GM12891 (cell line): ENCODE results near the gene WIPF2.

Source experiments
- DNase-seq: peaks from one replicate; pipeline ENCODE4 v3.0.0; 2011; ENCODE audit warnings: low spot score; ENCODE audit not compliant: insufficient read length
- FAIRE-seq: peaks from 2 replicates; lab custom pipeline; 2011; peaks lifted over from hg19 to GRCh38; lab: Jason Lieb, UNC
- PAX5 ChIP-seq: IDR thresholded peaks from 2 replicates; pipeline ENCODE4 v1.6.1; 2011; ENCODE audit warnings: low read length, moderate library complexity, mild to moderate bottlenecking; ENCODE audit not compliant: insufficient read depth, severe bottlenecking
- POLR2A ChIP-seq: IDR thresholded peaks from 2 replicates; pipeline ENCODE4 v1.6.1; 2011; ENCODE audit warnings: low read depth, low read length, control low read depth
- POLR2AphosphoS5 ChIP-seq: IDR thresholded peaks from 2 replicates; pipeline ENCODE4 v1.6.1; 2011; ENCODE audit warnings: low read depth, low read length, control low read depth
- POU2F2 ChIP-seq: IDR thresholded peaks from 2 replicates; pipeline ENCODE4 v1.6.1; 2011; ENCODE audit warnings: low read depth, mild to moderate bottlenecking, control low read depth, low read length, moderate library complexity
- SPI1 ChIP-seq: IDR thresholded peaks from 2 replicates; pipeline ENCODE4 v1.6.1; 2011; ENCODE audit warnings: low read depth, low read length, control low read depth
- TAF1 ChIP-seq: IDR thresholded peaks from 2 replicates; pipeline ENCODE4 v1.6.1; 2011; ENCODE audit warnings: low read depth, low read length, control low read depth

The WIPF2 gene

GRCh38 chr17:40326014-40326831, 107.1 kb downstream of the WIPF2 start:
- DNase-seq (no peak), FAIRE-seq (peak; percentile 84)
- TF ChIP-seq POU2F2 (0 out of 2 replicates have a peak, but pooled peaks have one; percentile 10), PAX5 (no peak), SPI1 (peak; percentile 58)

- FAIRE-seq: no peak
- TF ChIP-seq TAF1 (no peak), PAX5 (no peak), POLR2A (no peak), POLR2AphosphoS5 (no peak), SPI1 (no peak), POU2F2 (no peak)
- DNase-seq: no peak
Measured at GRCh38 chr17:40326832-40327199, 107.7 kb downstream of the WIPF2 start.

DNA sequence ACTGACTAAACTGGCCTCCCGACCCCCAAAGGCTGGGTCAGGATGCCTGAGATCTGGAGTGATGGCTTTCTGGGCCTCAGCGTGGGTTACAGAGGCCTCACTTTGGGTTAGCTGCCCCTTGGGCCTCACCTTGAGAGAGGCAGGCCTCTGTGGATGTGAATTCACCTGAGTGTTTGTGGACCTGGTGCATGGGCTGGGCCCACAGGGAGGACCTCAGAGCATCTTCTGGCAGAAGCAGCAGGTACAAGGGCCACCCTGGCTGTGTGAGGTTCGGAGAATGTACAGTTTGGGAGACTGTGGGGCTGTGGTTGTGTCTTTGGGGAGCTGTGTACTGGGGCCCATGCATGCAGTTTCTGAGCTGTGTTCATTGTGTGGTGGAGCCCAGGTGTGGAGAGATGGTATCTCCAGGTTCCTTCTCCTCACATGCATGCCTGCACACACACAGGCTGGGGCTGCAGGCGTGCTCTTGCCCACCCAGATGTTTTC, 108.2 kb downstream of the WIPF2 start:
- FAIRE-seq (peak; percentile 47), DNase-seq (no peak)
- TF ChIP-seq POLR2AphosphoS5 (no peak), POLR2A (no peak), PAX5 (no peak), SPI1 (no peak), TAF1 (no peak), POU2F2 (no peak)

DNA sequence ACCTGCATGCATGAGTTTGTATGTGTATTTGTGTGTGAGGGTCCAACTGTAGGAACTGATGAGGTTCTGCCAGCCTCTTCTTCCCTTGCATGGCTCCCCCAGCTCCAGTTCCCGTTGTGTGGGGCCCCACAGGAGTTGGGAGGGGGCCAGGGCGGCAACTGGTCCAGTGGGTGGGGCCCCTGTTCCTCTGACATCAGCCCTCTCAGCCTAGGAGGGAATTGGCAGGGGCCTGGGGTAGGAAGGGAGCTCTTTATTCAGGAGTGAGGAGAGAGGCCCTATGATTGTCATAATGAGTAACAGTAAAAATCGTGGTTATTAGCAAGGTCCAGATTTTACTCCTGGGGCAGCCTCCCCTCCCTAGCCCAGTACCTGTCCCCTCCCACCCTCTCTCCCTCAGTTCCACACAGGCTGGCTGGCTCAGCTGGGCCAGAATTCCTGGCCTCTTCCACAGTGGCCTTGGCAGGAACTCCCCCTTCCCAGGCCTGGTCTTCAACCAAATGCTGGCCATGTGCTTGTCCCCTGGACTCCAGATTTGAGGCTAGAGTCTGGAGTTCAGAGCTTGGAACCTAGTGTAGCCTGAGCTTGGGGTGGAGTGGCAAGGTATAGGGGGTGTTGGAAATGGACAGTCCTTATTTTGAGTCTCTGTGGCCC, 108.8 kb downstream of the WIPF2 start:
- no peak for TF ChIP-seq TAF1
- no peak for TF ChIP-seq SPI1
- TF ChIP-seq POLR2A: no peak
- TF ChIP-seq PAX5: no peak
- FAIRE-seq: no peak
- no peak for DNase-seq

GRCh38 chr17:40328386-40328766, 109.3 kb downstream of the WIPF2 start:
- DNase-seq (no peak), FAIRE-seq (no peak)
- TF ChIP-seq TAF1 (no peak), POLR2A (no peak)

DNA sequence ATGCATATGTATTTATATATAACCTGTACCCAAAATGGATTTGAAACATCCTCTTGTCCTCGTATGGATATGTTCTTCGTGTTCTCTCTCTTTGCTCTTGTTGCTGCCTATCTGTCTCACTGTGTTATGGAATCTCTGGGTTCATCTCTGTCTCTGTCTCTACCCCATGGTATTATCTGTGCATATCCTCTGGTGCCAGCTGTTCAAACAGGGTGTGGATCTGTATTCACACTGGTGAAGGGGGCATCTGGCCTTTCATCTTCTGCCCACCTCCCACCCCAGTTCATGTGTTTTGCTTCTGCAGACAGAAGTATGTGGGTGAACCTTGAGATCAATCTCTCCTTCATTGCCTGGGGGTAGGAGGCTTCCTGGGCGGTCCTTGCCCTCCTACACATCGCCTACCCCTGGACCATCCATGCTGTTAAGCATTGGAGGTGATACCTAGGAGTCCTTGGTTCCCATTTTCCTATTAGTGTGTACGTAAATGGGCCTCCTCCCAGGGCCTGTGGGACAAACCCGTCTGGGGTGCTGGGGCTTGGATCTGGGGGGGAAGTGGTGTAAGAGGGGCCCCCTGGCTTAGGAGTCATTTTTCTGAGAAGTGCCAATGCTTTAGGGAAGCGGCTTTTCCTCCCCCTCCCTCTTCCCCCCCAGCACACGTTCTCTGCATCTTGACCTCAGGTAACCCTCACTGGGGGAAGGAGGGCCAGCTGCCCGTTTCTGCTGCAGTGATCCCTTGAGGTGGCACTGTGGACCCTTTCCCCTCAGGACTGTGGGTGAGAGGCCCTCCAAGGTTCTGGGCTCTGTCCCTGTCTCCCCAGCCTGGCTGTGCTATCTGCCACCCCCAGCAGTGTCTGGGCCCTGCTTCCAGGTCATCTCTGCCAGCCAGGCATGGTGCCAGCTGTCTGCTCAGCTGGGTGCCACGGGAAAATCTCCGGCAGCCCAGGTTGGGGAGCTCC, 111.0 kb downstream of the WIPF2 start:
- DNase-seq (no peak), FAIRE-seq (peak; percentile 60)

GRCh38 chr17:40330850-40331470, 111.9 kb downstream of the WIPF2 start:
- DNase-seq (no peak), FAIRE-seq (no peak)
- TF ChIP-seq SPI1 (no peak), POLR2AphosphoS5 (no peak), POU2F2 (no peak), POLR2A (no peak), PAX5 (no peak), TAF1 (no peak)

More for the DNA sequence above, 111.0 kb downstream of the WIPF2 start:
- TF ChIP-seq POLR2A (no peak), SPI1 (peak; percentile 15; the same call in 1 of the 2 replicates)

GRCh38 chr17:40331743-40332641, 112.9 kb downstream of the WIPF2 start:
- DNase-seq: no peak
- no peak for FAIRE-seq
- TF ChIP-seq PAX5 (no peak), POU2F2 (no peak), POLR2A (no peak), TAF1 (no peak), POLR2AphosphoS5 (no peak), SPI1 (no peak)
